GM21737 (cell line): ENCODE data around the gene SMURF2.
A peak's percentile ranks its signal among the peaks of the same experiment; 100 is the strongest.

ENCODE experiments used
- ATAC-seq: cut with Tn5 transposase; IDR thresholded peaks from one replicate; pipeline ENCODE4 v1.9.1; 2021; ENCODE audit warnings: mild to moderate bottlenecking, moderate library complexity; ENCODE audit not compliant: unreplicated experiment

Gene SMURF2

GRCh38 chr17:64505340-64506200 is 156.5 kb downstream of the SMURF2 start:
- no peak for ATAC-seq

DNA sequence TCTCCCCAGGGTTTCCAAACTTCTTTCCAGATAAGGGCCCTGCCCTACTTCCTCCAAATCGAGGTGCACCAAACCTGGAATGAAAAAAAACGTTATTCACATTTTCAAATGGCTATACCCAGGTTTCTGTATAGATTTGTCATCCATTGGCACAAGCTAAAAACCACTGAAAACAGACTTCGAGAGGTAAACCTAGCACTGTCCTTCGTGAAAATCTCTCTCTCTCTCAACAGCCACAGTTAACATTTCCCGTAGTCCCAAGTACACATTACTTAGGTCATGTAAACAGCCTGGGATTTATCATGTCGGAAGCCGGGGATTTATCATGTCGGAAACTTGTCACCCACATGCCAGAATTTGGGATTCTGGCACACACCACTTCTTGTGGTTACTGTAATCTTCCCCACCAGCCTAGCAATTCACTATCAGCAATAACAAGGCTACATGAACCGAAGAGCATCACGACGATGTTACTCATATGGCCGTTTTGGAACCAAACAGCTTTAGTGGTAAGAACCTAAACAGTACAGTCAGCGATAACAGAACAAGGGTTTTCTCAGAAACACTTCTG is 157.3 kb downstream of the SMURF2 start:
- ATAC-seq = no peak

- no peak for ATAC-seq
Observed at GRCh38 chr17:64503821-64504768, 158.0 kb downstream of the SMURF2 start.

- ATAC-seq = no peak
Observed at GRCh38 chr17:64503341-64503740, 158.8 kb downstream of the SMURF2 start.

DNA sequence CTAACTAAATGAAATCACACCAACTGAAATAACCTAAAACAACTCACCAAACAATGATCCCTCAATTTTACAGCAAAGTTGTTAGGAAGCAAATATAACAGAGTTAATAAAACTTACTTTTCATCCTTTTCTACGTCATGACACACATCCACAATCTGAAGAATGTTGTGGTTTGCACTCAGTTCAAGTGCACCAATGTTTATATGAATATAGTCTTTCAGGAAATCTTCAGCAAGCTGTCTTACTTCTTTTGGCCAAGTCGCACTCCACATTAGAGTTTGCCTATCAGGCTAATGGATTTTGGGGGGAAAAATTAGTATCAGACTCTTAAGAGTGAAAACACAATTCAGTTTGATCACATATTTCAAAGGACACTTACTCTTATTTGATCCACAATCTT is 159.3 kb downstream of the SMURF2 start:
- ATAC-seq = no peak

GRCh38 chr17:64502021-64502420 is 160.1 kb downstream of the SMURF2 start:
- ATAC-seq = no peak

GRCh38 chr17:64500862-64501765 is 161.0 kb downstream of the SMURF2 start:
- no peak for ATAC-seq

DNA sequence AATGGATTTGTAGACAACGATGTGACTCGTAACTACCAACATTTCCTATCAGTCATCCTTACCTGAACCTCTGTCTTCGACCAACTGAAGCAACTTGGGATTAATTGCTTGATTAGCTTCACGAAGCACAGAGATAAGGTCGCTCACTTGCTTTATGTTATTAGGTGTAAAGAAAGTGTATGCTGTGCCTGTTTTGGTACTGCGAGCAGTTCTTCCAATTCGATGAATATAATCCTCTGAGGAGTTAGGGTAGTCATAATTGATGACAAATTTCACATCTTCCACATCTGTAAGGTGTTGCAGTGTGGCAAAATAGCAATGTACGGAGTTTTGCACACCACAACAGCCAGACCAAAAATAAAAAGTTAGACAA is 161.6 kb downstream of the SMURF2 start:
- no peak for ATAC-seq

- no peak for ATAC-seq
Observed at GRCh38 chr17:64499805-64500486, 162.2 kb downstream of the SMURF2 start.

GRCh38 chr17:64498308-64499203 is 163.6 kb downstream of the SMURF2 start:
- ATAC-seq = no peak

DNA sequence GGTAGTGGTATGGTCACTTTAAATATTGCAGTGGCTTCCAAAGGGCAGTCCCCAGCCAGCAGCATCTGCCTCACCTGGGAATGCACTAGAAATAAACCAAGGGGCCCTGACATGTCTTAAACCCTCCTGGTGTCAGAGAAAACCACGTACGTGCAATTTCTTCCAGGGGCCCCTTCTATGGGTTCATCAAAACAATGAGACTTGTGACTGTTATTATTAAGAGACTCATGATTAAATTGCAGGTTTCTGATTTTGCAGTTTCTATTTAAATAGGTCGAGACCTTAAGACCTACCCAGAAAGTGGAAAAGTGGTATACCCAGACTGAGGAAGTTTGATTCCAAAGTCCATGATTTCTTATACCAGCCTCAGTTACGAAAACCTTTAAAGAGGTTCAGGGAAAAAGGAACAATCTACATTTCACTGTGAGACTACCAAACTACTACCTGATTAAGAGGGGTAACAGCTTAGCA is 164.5 kb downstream of the SMURF2 start:
- no peak for ATAC-seq

DNA sequence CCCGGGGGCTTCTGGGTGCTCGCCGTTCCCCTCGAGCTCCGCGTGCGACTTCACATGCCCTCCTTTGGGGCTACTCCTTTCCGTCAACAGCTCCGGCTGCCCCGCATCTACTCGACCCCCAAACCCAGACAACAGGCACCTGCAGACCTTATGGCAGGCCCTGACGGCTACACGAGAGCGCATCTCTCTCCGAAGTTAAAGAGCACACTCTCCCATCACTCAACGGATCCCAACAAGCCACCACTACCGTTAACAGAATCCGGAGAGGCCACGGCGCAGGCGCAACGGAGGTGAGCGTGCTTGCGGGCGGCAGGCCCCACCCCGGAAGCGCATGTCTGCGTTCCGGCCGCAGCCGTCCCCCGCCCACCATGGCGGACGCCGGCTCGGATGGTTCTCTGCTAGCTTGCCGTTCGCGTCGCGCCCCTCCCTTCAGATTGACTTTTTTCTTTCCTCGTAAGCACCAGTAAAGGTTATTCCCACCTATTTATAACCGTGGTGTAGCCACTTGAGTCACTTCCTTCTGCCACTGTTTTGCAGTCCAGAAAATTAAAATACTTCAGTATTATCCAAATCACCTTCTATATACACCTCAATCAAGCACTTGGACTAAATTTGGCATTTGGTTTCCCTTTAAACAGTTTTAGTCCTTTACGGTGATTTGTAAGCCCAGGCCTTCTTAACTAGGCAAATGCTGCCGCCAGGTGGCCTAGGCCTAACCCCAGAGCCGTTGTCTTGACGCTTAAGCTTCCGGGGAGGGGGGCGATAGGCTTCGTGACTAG is 165.1 kb downstream of the SMURF2 start, which contains the start of gene POLG2:
Gene POLG2 (minus strand): TSS at position 269 of the 779 bp plus-strand sequence. CDS start 86 bp downstream, at position 183.
- peak; percentile 71 for ATAC-seq

- ATAC-seq = no peak
Observed at GRCh38 chr17:64496348-64496785, 165.7 kb downstream of the SMURF2 start.
